ENCODE measurements around the gene ARID3A. TPM values are rescaled to one million over a fixed set of nuclear protein-coding genes. Genes with fewer than 3 reads are reported as not detected.

ARID3A gene
- polyA plus RNA-seq, 5 donors = 17.0 to 28.0 (median 20.3) TPM

GRCh38 chr19:907183-907853, 18.5 kb upstream of the ARID3A start:
- no peak for DNase-seq

GRCh38 chr19:911197-912033, 14.4 kb upstream of the ARID3A start:
- no peak for DNase-seq

- no peak for DNase-seq
Measured at GRCh38 chr19:912181-913079, 13.4 kb upstream of the ARID3A start.

GRCh38 chr19:913080-913748, 12.6 kb upstream of the ARID3A start, which contains the start of gene R3HDM4:
R3HDM4 (minus strand) TSS chr19:913219; CDS start chr19:913157, 62 bp downstream.
- no peak for DNase-seq

- no peak for DNase-seq
Measured at GRCh38 chr19:916645-917322, 9.1 kb upstream of the ARID3A start.

- no peak for DNase-seq
Measured at GRCh38 chr19:917323-918151, 8.3 kb upstream of the ARID3A start, which contains the start of gene KISS1R. KISS1R (plus strand) TSS chr19:917333; CDS start chr19:917503, 170 bp downstream.

- DNase-seq = no peak
Measured at GRCh38 chr19:918152-918437, 7.7 kb upstream of the ARID3A start.

GRCh38 chr19:918481-919198, 7.2 kb upstream of the ARID3A start:
- no peak for DNase-seq

- DNase-seq = no peak
Measured at GRCh38 chr19:919199-920050, 6.4 kb upstream of the ARID3A start.

- DNase-seq = no peak
Measured at GRCh38 chr19:920051-920864, 5.6 kb upstream of the ARID3A start.

GRCh38 chr19:924553-925086, 1.2 kb upstream of the ARID3A start:
- no peak for DNase-seq

- DNase-seq = no peak
Measured at GRCh38 chr19:925087-925525, 729 bp upstream of the ARID3A start.

GRCh38 chr19:926323-926588, 421 bp downstream of the ARID3A start:
- DNase-seq = no peak

GRCh38 chr19:926589-927350, 935 bp downstream of the ARID3A start:
- peak in 1 of 2 donors; percentile 64 for DNase-seq

GRCh38 chr19:927351-927779, 1.5 kb downstream of the ARID3A start:
- DNase-seq = no peak

GRCh38 chr19:927780-928401, 2.1 kb downstream of the ARID3A start:
- no peak for DNase-seq
